ENCODE results near the gene SPEF1.

The SPEF1 gene

DNA sequence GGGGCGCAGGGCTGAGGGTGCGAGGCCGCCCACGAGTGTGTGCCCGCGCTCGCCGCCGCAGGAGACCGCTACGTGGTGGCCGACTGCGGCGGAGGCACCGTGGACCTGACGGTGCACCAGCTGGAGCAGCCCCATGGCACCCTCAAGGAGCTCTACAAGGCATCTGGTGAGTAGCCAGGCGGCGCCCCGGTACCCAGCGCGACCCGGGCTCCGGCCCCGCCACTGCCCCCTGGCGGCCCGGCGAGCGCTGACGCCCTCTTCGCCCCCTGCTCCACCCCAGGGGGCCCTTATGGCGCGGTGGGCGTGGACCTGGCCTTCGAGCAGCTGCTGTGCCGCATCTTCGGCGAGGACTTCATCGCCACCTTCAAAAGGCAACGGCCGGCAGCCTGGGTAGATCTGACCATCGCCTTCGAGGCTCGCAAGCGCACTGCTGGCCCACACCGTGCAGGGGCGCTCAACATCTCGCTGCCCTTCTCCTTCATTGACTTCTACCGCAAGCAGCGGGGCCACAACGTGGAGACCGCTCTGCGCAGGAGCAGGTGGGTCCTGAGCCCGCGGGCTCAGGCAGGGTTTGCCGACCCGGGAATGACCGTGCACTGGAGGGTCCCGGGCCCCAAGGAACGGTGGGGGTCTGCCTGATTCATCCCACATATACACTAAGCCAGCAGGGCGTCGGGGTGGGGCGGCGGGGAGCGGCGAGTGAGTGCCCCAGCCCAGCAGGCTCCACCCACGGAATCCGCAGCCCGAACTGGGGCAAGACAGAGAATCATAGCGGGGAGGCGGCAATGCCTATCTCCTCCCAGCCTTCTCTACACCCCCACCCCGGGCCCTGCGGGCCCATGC is 31.3 kb downstream of the SPEF1 start:
- Histone ChIP-seq H3K4me2 (no peak overlapping the region), H3K27me3 (0 out of 22 replicates have a peak, but pooled peaks cover 0 to 3% (median 0%) of the 10 kb centered on the region in 11 experiments), H3K4me1 (peaks cover 19 to 38% (median 26%) of the 10 kb centered on the region in 10 experiments), H3K9me3 (replicated peaks in 1 of 11) (no peaks in the 10 kb centered on the region), H3K9ac (no peak overlapping the region), H3K27ac (no peak overlapping the region), H4K20me1 (peaks cover 0 to 75% (median 49%) of the 10 kb centered on the region in 11 experiments; a peak in 19 of 22 replicates), H3K4me3 (no peak overlapping the region), H3K36me3 (peaks cover 24 to 46% (median 32%) of the 10 kb centered on the region in 11 experiments)
- TF ChIP-seq Cebpa-rat (IDR thresholded peaks at IDR 0.05): no peak

DNA sequence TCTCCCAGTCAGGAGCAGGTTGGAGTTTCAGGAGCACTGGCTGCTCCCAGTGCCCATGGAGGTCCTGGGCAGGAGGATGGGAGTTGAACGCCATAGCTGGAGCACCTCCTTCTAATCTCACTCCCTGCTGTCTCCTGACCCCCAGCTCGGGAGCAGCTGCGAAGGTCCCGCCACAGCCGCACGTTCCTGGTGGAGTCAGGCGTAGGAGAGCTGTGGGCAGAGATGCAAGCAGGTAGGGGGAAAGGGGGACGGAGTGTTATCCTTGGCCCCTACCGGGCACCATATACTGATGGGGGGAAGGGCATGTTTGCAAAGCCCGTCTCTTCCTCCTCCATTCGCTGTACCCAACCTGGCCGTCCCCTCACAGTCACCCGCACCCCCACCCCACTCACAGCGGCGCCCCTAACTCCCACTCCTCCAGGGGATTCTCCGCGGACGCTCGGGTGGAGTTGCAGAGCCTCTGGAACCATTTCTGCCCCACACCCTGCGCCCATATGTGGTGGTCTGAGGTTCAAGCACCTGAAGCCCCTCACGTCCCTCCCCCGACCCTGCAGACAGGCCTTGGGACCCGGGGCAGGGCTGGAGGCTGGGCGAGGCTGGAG is 32.1 kb downstream of the SPEF1 start:
- Histone ChIP-seq H3K4me1 (peaks cover 19 to 43% (median 27%) of the 10 kb centered on the region in 10 experiments), H3K4me2 (no peak overlapping the region), H3K9ac (no peak overlapping the region), H3K27ac (no peak overlapping the region), H4K20me1 (peaks cover 0 to 68% (median 42%) of the 10 kb centered on the region in 11 experiments; a peak in 19 of 22 replicates), H3K9me3 (replicated peaks in 1 of 11) (no peaks in the 10 kb centered on the region), H3K27me3 (peaks cover 0 to 3% (median 0%) of the 10 kb centered on the region in 11 experiments; a peak in 1 of 22 replicates), H3K36me3 (peaks cover 17 to 39% (median 24%) of the 10 kb centered on the region in 11 experiments; a peak in 21 of 22 replicates), H3K4me3 (no peak overlapping the region)
- TF ChIP-seq Cebpa-rat (IDR thresholded peaks at IDR 0.05): no peak

DNA sequence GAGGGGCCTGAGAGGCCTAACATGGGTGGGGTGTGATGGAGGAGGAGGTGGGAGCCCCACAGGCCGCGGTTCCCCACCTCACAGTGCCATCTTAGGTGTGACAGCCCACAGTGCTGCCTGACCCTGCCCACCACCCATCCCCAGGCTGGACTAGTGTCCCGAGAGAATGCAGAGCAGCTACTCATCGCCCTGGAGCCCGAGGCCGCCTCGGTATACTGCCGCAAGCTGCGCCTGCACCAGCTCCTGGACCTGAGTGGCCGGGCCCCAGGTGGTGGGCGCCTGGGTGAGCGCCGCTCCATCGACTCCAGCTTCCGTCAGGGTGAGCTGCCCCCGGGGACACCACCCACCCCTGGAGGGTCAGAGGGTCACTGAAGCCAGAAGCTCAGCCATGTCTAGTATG is 33.2 kb downstream of the SPEF1 start:
- Histone ChIP-seq H4K20me1 (peaks cover 0 to 56% (median 31%) of the 10 kb centered on the region in 11 experiments; a peak in 19 of 22 replicates), H3K4me2 (no peak overlapping the region), H3K9ac (no peak overlapping the region), H3K27me3 (peaks cover 0 to 3% (median 0%) of the 10 kb centered on the region in 11 experiments; a peak in 1 of 22 replicates), H3K4me3 (no peak overlapping the region), H3K27ac (no peak overlapping the region), H3K9me3 (replicated peaks in 1 of 11) (no peaks in the 10 kb centered on the region), H3K4me1 (peaks cover 15 to 32% (median 21%) of the 10 kb centered on the region in 10 experiments), H3K36me3 (peaks cover 11 to 28% (median 19%) of the 10 kb centered on the region in 11 experiments; a peak in 20 of 22 replicates)
- no peak for TF ChIP-seq Cebpa-rat (IDR thresholded peaks at IDR 0.05)

DNA sequence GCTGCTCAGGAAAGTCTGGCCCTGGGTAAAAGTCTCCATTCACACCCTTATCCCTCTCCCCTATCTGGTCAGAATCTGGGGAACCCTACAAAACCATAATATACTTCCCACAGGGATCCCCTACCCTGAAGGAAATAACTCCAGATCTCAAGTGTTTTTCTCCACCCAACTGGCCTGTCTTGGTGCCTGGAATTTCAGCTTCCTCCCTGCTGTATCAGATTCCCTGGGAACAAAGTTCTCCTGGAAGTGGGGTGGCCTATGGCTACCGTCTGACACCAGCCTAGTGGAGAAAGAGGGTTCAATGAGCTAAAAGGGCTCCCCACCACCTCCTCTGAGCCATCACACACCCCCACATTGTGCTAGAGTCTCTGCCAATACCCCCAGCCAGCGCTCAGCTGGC is 33.8 kb downstream of the SPEF1 start:
- H3K9ac ChIP-seq: no peak overlapping the region
- peaks cover 11 to 25% (median 17%) of the 10 kb centered on the region in 11 experiments; a peak in 20 of 22 replicates for H3K36me3 ChIP-seq
- H3K9me3 ChIP-seq (replicated peaks in 1 of 11): no peaks in the 10 kb centered on the region
- TF ChIP-seq Cebpa-rat (IDR thresholded peaks at IDR 0.05): no peak
- no peak overlapping the region for H3K4me3 ChIP-seq
- H3K4me2 ChIP-seq: no peak overlapping the region
- peaks cover 9 to 26% (median 16%) of the 10 kb centered on the region in 10 experiments for H3K4me1 ChIP-seq
- H4K20me1 ChIP-seq: peaks cover 0 to 50% (median 25%) of the 10 kb centered on the region in 11 experiments; a peak in 19 of 22 replicates
- peaks cover 0 to 3% (median 0%) of the 10 kb centered on the region in 11 experiments; a peak in 1 of 22 replicates for H3K27me3 ChIP-seq
- H3K27ac ChIP-seq: no peak overlapping the region

DNA sequence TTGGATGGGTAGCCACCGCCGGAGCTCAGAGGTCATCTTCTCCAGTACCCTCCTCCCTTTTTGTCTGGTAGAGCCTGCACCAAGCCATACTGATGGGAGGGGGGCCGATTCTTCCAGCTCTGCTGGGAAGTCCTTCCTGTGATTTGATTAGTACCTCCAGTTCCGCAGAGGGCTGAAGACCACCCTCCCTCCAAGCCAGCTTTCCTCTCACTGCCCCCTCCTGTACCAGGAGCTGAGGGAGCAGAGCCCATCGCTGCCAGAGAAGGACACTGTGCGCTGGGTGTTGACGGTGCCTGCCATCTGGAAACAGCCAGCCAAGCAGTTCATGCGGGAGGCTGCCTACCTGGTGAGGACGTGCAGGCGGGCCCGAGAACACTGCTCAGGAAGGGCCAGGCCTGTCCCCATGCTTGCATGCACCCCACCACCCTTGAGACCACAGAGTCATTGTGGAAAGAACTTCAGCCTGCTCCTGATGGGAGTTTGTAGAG is 35.5 kb downstream of the SPEF1 start:
- H3K9ac ChIP-seq: no peak overlapping the region
- peaks cover 0 to 35% (median 11%) of the 10 kb centered on the region in 11 experiments; a peak in 9 of 22 replicates for H4K20me1 ChIP-seq
- no peak for TF ChIP-seq Cebpa-rat (IDR thresholded peaks at IDR 0.05)
- peaks cover 0 to 3% (median 0%) of the 10 kb centered on the region in 11 experiments; a peak in 1 of 22 replicates for H3K27me3 ChIP-seq
- no peaks in the 10 kb centered on the region for H3K9me3 ChIP-seq (replicated peaks in 1 of 11)
- H3K4me1 ChIP-seq: peaks cover 0 to 16% (median 7%) of the 10 kb centered on the region in 10 experiments; a peak in 13 of 20 replicates
- peaks cover 0 to 7% (median 5%) of the 10 kb centered on the region in 11 experiments; a peak in 11 of 22 replicates for H3K36me3 ChIP-seq
- peak overlapping the region; percentile 10 to 54 (median 41); a peak in 16 of 22 replicates for H3K4me2 ChIP-seq
- H3K4me3 ChIP-seq: no peak overlapping the region
- no peak overlapping the region for H3K27ac ChIP-seq

DNA sequence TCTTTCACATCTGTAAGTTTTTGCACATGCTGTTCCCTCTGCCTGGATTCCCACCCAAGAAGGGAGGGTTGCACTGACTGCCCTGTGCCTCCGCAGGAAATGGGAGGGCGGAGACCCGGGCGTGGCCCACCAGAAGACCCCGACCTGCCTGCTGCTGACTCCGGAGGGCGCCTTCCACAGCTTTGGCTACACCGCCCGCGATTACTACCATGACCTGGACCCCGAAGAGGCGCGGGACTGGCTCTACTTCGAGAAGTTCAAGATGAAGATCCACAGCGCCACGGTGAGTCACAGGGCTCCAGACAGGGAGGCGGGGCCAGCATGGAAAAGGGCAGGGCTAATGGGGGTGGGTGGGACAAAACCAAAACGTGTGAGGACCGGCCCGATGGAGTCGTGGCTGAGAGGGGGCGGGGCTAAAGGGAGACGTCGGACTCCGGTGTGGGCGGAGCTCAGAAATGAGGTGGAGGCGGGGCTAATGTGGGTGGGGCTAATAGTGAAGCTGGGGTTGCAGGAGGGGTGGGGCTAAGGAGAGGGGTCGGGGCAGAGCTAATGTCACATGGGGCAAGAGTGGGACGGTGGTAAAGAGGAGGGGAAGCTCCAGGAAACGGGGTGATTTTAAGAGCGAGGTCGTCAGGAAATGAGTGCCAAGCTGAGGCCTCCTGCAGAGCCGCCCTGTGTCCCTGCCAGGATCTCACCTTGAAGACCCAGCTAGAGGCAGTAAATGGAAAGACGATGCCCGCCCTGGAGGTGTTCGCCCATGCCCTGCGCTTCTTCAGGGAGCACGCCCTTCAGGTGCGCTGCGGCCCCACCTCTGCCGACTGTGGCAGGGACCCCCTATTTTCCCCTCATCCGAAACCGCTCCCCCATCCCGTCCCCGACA is 36.2 kb downstream of the SPEF1 start:
- Histone ChIP-seq H3K9me3 (replicated peaks in 1 of 11) (no peaks in the 10 kb centered on the region), H3K27me3 (peaks cover 0 to 3% (median 0%) of the 10 kb centered on the region in 11 experiments; a peak in 1 of 22 replicates), H4K20me1 (peaks cover 0 to 29% (median 6%) of the 10 kb centered on the region in 11 experiments; a peak in 7 of 22 replicates), H3K4me1 (peaks cover 0 to 17% (median 7%) of the 10 kb centered on the region in 10 experiments; a peak in 13 of 20 replicates), H3K4me2 (peak overlapping the region; percentile 10 to 54 (median 41); a peak in 16 of 22 replicates), H3K36me3 (0 out of 22 replicates have a peak, but pooled peaks cover 0 to under 1% (median 0%) of the 10 kb centered on the region in 11 experiments), H3K4me3 (no peak overlapping the region), H3K9ac (no peak overlapping the region), H3K27ac (no peak overlapping the region)
- TF ChIP-seq Cebpa-rat (IDR thresholded peaks at IDR 0.05): no peak

DNA sequence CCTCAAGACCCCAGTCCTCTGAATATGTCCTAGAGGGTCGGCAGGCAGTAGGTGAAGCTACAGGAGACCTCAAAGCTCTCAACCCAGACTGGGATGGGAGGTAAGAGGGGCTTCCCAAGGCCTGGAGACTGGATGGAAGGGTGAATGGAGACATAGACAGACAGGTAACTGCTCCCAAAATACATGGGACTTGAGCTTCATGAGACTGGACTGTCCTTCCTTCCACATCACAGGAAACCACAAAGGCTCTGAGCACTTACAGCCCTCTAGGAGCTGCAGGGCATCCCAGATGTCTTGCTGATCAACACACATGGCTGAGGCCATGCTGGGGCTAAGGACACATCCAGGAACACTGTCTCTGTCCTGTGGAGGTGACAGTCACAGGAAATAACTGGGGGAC is 37.2 kb downstream of the SPEF1 start:
- TF ChIP-seq Cebpa-rat (IDR thresholded peaks at IDR 0.05): no peak
- no peak overlapping the region for H3K9ac ChIP-seq
- H3K4me1 ChIP-seq: peaks cover 5 to 28% (median 8%) of the 10 kb centered on the region in 10 experiments; a peak in 14 of 20 replicates
- H3K9me3 ChIP-seq (replicated peaks in 1 of 11): no peaks in the 10 kb centered on the region
- no peak overlapping the region for H3K4me3 ChIP-seq
- H4K20me1 ChIP-seq: peaks cover 0 to 19% (median 0%) of the 10 kb centered on the region in 11 experiments; a peak in 6 of 22 replicates
- H3K27me3 ChIP-seq: peaks cover 0 to 3% (median 0%) of the 10 kb centered on the region in 11 experiments; a peak in 1 of 22 replicates
- H3K27ac ChIP-seq: no peak overlapping the region
- no peaks in the 10 kb centered on the region for H3K36me3 ChIP-seq
- peak overlapping the region in 2 of 11 experiments; percentile 41 to 48; a peak in 1 of 22 replicates for H3K4me2 ChIP-seq

DNA sequence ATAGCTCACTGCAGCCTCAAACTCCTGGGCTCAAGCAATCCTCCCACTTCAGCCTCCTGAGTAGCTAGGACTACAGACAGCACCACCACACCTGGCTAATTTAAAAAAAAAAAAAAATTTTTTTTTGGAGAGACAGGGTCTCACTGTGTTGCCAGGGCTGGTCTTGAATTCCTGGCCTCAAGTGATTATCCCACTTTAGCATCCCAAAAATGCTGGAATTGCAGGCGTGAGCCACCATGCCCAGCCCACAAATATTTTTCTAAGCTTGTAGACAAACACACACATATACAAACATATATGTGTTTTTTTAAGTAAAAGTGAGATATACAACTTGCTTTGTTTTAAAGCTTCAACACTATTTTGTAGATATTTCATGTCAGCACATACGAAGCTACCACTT is 38.0 kb downstream of the SPEF1 start:
- Histone ChIP-seq H3K36me3 (no peaks in the 10 kb centered on the region), H3K9ac (no peak overlapping the region), H3K4me3 (no peak overlapping the region), H3K27me3 (peaks cover 0 to 3% (median 0%) of the 10 kb centered on the region in 11 experiments; a peak in 1 of 22 replicates), H4K20me1 (peaks cover 0 to 11% (median 0%) of the 10 kb centered on the region in 11 experiments; a peak in 5 of 22 replicates), H3K4me1 (peaks cover 5 to 28% (median 8%) of the 10 kb centered on the region in 10 experiments; a peak in 14 of 20 replicates), H3K27ac (no peak overlapping the region), H3K4me2 (no peak overlapping the region), H3K9me3 (replicated peaks in 1 of 11) (no peaks in the 10 kb centered on the region)
- no peak for TF ChIP-seq Cebpa-rat (IDR thresholded peaks at IDR 0.05)

Data from BLaER1 treated with 17β-estradiol and CSF1 and Interleukin-3, amounts not matched to agents 10 nM and 100 nM (cell line).